HG02763 (cell line): ENCODE measurements around the gene C8A.

Experiments used
- ATAC-seq: cut with Tn5 transposase; IDR thresholded peaks from one replicate; pipeline ENCODE4 v1.9.1; 2021; ENCODE audit warnings: mild to moderate bottlenecking, moderate library complexity; ENCODE audit not compliant: unreplicated experiment

The C8A gene

DNA sequence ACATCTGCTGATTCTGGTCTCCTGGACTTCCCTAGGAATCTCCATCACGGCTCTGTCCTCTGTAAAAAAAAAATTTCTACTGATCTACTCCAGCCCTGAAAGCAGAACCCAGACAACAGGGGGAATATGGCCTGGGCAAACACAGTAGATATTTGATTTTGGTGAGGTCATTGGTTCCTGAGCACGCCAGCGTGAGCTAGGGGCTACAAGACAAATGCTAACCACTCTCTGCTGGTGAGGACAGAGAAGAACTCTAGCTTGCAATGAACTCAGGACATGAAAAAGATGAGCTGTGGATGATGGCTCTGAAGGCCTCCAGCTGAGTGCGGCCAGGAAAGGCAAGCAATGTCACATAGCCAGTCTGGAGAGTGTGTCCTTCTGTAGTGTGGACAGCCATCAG, 18.2 kb upstream of the C8A start:
- no peak for ATAC-seq

- ATAC-seq, result no peak
Observed at GRCh38 chr1:56837244-56837939, 17.2 kb upstream of the C8A start.

GRCh38 chr1:56838759-56839158, 15.8 kb upstream of the C8A start:
- ATAC-seq, result no peak

DNA sequence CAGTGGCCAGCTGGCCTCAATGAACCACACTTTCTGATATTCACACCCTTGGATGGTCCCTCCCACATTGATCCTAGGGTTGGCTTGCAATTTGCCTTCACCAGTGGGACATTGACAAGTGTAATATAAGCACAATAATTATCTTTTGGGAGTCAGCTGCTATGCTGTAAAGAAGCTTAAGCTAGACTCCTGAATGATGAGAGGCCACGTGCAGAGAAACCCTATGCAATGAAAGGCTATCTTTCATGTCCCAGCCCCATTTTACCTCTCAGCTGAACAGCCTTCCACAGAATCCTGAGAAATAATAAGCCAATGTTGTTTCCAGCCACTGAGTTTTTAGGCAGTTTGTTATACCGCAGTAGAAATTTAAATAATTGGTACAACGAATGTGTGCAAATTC, 11.1 kb upstream of the C8A start:
- no peak for ATAC-seq

- no peak for ATAC-seq
Observed at GRCh38 chr1:56844545-56845136, 10.0 kb upstream of the C8A start.

- ATAC-seq, result no peak
Observed at GRCh38 chr1:56845343-56845742, 9.3 kb upstream of the C8A start.

- ATAC-seq, result no peak
Observed at GRCh38 chr1:56849750-56850149, 4.8 kb upstream of the C8A start.

DNA sequence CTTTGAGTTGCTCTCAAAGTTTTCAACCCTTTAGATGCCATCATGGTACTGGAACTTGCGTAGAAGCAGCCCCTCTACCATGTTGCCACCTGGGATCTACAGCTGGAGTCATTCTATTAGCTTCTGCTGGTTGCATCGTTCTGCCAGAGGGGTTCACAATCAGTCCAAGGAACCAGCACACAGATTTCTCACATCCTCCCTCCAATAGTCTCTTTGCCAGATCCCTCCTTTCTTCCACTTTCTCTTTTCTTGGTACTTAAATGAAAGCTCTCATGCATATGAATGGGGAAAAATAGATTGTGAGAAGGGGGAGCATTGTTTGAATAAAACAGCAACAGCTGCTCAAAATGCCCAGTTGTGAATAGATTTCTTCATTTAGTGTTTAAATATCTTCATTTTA, 4.2 kb upstream of the C8A start:
- no peak for ATAC-seq

DNA sequence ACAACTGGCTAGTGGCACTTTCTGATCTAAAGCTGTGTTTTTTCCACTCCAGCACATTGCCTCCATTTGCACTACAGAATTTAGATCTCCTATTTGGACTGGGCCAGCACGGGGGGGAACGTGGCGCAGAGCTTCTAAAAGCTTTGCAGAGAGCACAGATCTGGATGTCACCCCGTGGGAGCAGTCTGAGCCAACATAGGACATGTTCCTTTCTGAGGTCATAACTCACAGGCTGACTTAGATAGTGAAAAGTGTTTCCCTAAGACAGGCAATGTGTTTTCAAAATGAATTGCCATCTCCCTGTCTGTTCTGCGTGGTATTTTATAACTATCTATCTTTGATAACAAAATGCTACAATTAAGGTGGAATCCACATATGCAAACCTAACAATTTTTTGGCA, 3.7 kb upstream of the C8A start:
- ATAC-seq, result no peak

DNA sequence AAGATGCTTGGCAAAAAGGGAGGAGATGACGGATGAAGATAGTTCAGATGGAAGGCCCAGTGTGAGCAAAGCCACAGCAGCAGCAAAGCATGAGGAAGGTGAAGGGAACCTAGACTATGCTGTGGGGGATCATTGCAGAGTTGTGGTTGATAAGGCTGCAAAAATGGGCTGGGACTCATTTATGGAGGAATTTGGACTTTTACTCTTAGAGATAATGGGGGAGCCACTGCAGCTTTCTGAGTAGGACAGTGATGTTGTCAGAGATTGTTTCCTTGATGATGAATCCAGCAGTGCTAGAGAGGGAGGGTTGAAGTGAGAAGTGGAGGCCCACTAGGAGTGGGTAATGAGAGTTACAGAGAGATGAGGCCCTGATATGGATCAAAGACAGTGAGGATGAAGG, 2.1 kb upstream of the C8A start:
- no peak for ATAC-seq

DNA sequence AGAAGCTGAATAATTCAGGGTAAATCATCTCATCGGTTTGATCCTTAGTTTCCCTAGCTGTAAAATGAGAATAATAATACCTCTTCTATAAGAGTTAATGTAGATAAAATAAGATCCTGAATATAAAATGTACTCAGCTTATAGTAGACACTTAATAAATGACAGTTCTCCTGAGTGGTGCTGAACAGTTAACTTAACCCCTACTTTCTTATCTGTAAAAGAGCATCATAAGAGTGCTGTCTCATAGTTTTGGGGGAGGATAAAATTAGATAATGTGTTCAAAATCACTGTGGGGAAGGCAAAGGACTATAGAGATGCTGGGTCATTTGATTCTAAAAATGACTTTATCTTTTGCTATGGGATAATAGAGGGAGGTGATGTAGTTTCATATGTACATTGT, 593 bp downstream of the C8A start:
- no peak for ATAC-seq

- no peak for ATAC-seq
Observed at GRCh38 chr1:56856186-56856585, 1.6 kb downstream of the C8A start.

DNA sequence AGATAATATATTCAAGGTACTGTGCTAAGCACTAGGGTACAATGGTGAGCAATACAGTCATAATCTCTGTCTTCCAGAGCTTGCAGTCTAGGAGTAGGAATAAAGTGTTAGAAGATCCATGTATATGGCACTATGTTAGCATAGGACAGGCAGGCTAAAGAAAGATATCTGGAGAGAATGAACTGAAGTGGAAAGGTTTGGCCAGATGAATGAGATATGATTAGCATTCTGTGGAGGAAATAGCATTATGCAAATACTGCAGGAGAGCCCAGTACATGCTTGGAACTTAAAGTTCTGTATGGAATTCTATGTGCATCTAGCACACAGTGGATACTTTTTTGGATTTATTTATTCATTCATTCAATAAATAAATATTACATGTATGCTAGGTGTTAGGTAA, 4.7 kb downstream of the C8A start:
- no peak for ATAC-seq

DNA sequence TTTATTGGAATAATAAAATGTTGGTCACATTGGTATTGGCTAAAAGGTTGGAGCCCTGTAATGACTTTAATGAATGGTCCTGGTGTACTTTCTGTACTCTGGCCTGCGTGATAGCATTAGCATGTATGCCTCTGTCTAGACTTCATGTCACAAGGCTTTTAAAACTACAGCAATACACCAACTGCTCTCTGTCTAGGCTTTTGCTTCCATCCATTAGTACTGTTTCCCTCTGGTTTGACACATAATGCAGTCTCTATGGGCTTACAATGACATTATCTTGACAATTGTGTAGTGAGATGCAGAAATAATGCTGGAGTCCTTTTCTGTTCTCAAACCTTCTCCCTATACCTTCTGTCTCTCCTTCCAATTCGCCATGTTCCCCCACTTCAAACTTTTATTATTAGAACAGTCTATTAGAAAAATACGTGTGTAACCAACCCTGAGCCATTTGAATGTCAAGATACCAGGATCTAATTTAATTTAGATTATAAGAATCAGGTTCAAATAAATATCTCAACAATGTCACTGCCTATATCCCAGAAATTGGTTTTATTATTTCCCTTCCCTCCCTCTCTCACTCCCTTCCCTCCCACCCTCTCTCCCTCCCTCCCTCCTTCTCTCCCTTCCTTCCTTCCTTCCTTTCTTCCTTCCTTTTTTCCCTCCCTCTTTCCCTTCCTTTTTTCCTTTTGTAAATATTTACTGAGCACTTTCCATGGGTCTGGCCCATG, 8.8 kb downstream of the C8A start:
- ATAC-seq, result no peak

- ATAC-seq, result no peak
Observed at GRCh38 chr1:56864430-56864829, 9.8 kb downstream of the C8A start.

DNA sequence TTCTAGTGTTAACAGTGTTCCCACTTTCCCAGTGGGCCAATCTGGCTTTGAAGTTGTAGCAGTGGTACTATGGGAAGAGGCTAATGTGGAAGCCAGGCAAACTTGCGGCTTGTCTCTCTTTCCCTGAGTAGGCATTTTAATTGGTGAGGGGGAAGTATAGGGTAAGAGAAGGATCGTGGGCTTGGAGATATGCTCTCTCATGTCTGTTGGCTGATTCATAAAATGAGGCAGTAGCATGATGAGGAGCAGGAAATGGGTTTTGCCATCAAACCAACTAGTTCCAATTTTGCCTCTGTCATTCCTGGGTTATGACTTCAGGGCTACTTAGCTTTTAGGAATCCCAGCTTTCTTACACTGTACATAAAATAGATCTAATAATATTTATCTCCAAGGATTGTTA, 12.1 kb downstream of the C8A start:
- ATAC-seq, result no peak

- no peak for ATAC-seq
Observed at GRCh38 chr1:56867491-56867890, 12.9 kb downstream of the C8A start.

DNA sequence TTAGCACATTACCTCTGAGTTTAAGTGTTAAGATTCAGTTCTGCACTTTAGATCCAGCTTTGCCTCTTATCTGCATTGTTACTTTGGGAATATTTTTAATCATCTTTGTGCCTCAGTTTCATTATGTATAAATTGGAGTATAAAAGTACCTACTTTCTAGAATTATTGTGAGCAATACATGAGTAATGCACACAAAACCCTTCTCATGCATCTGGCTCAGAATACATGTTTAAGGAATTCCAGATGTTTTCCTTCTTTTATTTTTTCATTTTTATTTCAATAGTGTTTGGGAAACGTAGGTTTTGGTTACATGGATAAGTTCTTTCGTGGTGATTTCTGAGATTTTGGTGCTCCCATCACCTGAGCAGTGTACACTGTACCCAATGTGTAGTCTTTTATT, 14.2 kb downstream of the C8A start:
- no peak for ATAC-seq

DNA sequence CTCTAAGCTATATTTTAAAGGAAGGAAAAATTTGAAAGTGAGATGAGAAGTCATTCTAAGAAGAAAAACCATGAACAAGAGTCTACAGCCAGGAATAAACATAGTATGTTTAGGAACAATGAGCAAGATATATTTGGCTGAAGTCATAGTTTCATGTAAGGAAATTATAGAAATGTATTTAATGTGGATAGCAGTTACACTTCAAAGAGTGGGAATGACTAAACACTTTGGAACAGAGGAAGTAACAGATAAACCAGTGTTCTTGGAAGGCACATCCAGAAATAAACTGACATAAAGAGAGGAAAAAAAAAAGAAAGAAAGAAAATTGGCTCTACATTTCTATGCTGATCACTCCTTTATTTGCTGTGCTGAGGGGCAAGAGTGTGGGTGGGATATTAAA, 18.0 kb downstream of the C8A start:
- no peak for ATAC-seq

DNA sequence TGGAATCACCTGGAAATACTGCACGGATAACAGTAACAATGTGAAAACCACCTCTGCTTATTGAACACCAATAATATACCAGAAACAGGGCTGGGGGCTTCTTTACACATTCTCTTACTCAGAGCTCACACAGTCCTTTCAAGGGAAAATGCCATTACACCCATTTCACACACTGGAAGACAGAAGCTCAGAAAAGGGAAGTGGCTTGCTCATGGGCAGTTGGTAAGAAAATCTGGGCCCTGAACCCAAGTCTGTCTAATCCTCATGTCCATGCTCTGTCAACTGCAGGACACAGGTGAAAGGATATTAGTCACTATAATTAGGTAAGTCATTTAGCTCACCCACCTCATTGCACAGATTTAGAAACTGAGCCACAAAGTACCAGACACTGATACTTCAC, 18.6 kb downstream of the C8A start:
- ATAC-seq, result no peak

DNA sequence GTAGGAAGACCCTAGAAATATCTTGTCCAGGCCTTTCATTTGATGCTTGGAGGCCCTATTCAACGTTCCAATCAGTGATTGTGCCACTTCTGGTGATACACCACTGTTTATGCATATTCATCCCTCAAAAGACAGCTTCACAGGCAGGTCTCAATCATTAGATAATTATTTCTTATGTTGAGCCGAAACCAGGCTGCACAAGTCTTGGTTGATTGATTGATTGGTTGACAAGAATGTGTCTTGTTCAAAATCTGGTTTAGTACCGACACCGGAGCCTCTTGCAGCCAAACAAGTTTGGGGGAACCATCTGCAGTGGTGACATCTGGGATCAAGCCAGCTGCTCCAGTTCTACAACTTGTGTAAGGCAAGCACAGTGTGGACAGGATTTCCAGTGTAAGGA, 20.1 kb downstream of the C8A start:
- ATAC-seq, result no peak

DNA sequence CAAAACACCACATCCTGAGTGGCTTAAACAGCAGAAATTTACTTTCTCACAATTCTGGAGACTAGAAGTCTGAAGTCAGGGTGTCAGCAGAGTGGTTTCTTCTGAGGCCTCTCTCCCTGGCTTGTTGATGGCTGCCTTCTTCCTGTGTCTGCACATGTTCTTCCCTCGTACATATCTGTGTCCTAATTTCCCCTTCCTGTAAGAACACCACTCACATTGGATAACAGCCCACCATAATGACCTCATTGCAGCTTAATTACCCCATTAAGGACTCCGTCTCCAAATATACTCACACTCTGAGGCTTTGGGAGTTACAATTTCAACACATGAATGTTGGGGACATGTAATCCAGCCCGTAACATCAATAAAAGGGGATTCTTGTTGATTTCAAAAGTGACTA, 23.4 kb downstream of the C8A start:
- ATAC-seq, result no peak
